Measurements from ENCODE around the gene RASSF7. TPM values are rescaled to one million over a fixed set of nuclear protein-coding genes. Genes with fewer than 3 reads are reported as not detected.

The RASSF7 gene
- total RNA-seq, 2 donors from 2014 or later = 3.2 to 4.4 TPM

GRCh38 chr11:595400-595799, 34.6 kb downstream of the RASSF7 start:
- intact Hi-C loops (cut with DNase I) = no loop called here
- ATAC-seq (no peak), DNase-seq (no peak)

- DNase-seq = no peak
- no peak for ATAC-seq
Measured at GRCh38 chr11:596374-596773, 35.6 kb downstream of the RASSF7 start.

GRCh38 chr11:597166-597725, 36.5 kb downstream of the RASSF7 start:
- intact Hi-C loops (cut with DNase I) = no loop called here
- DNase-seq (no peak), ATAC-seq (no peak)

More at GRCh38 chr11:596374-596773, 35.6 kb downstream of the RASSF7 start:
- intact Hi-C loops (cut with DNase I) = no loop called here

- intact Hi-C loops (cut with DNase I) = no loop called here
- ATAC-seq = peak in 1 of 2 donors; percentile 15
- no peak for DNase-seq
Measured at GRCh38 chr11:598005-598680, 37.4 kb downstream of the RASSF7 start.

- intact Hi-C loops (cut with DNase I) = no loop called here
- DNase-seq (no peak), ATAC-seq (no peak)
Measured at GRCh38 chr11:601573-602245, 40.9 kb downstream of the RASSF7 start.

GRCh38 chr11:603154-603553, 42.4 kb downstream of the RASSF7 start:
- no peak for ATAC-seq
- intact Hi-C loops (cut with DNase I) = no loop called here
- no peak for DNase-seq

- ATAC-seq (peak in 1 of 2 donors; percentile 4), DNase-seq (no peak)
- intact Hi-C loops (cut with DNase I) = no loop called here
Measured at GRCh38 chr11:605286-606129, 44.7 kb downstream of the RASSF7 start.

- DNase-seq (peak; percentile 82), ATAC-seq (peak; percentile 88 to 92)
- intact Hi-C loops (cut with DNase I) = no loop called here
Measured at GRCh38 chr11:606245-606644, 45.5 kb downstream of the RASSF7 start.

GRCh38 chr11:607020-607780, 46.4 kb downstream of the RASSF7 start:
- no peak for ATAC-seq
- DNase-seq = no peak
- intact Hi-C loops (cut with DNase I) = no loop called here

- ATAC-seq (no peak), DNase-seq (no peak)
- intact Hi-C loops (cut with DNase I) = no loop called here
Measured at GRCh38 chr11:607971-608659, 47.3 kb downstream of the RASSF7 start.

GRCh38 chr11:608791-609251, 48.1 kb downstream of the RASSF7 start:
- ATAC-seq (no peak), DNase-seq (peak; percentile 50)
- intact Hi-C loops (cut with DNase I) = no loop called here

GRCh38 chr11:609341-609811, 48.6 kb downstream of the RASSF7 start:
- no peak for ATAC-seq
- intact Hi-C loops (cut with DNase I) = no loop called here
- DNase-seq = no peak

GRCh38 chr11:610146-610801, 49.5 kb downstream of the RASSF7 start:
- DNase-seq = no peak
- intact Hi-C loops (cut with DNase I) = loop anchor here (5.0 to 10.0 kb wide), 2 partner anchors 33 to 55 kb away; partner anchors contain the start of gene PHRF1 (in 1 of the 2)
- ATAC-seq = no peak

GRCh38 chr11:611001-611996, 50.5 kb downstream of the RASSF7 start:
- intact Hi-C loops (cut with DNase I) = loop anchor here (5.0 to 10.0 kb wide), 2 partner anchors 34 to 56 kb away; partner anchors contain the start of gene PHRF1 (in 1 of the 2)
- ATAC-seq = no peak
- peak; percentile 33 for DNase-seq

- ATAC-seq (no peak), DNase-seq (peak; percentile 33)
- intact Hi-C loops (cut with DNase I) = loop anchor here (5.0 to 10.0 kb wide), 2 partner anchors 35 to 58 kb away; partner anchors contain the start of gene PHRF1 (in 1 of the 2)
Measured at GRCh38 chr11:612201-612960, 51.6 kb downstream of the RASSF7 start.
